Neural cell (in vitro differentiated cells): ENCODE data around the gene PAPSS2. TPM values are rescaled to one million over a fixed set of nuclear protein-coding genes. Genes with fewer than 3 reads are reported as not detected.

Experiments used
- H2AFZ ChIP-seq: fragments of 200-600, 300-800 bp; sonication (generic), shearing (Covaris generic); 2 replicates; pipeline ENCODE4 v1.6.0; 2014; ENCODE audit warnings: low read depth, mild to moderate bottlenecking, antibody characterized with exemption, low read length, moderate library complexity
- H3F3A ChIP-seq: fragments of 200-600 bp; shearing (Covaris generic); 2 replicates; pipeline ENCODE4 v1.6.1; 2016; ENCODE audit warnings: mild to moderate bottlenecking, moderate library complexity, mixed read lengths, antibody characterized with exemption, low read length; ENCODE audit not compliant: insufficient read depth, poor library complexity, severe bottlenecking
- H3K27ac ChIP-seq: fragments of 200-600, 300-800 bp; sonication (generic), shearing (Covaris generic); 2 replicates; pipeline ENCODE4 v1.5.1; 2014; ENCODE audit warnings: mild to moderate bottlenecking, low read length, moderate library complexity
- H3K27me3 ChIP-seq: fragments of 300-800, 200-600 bp; sonication (generic), shearing (Covaris generic); 2 replicates; pipeline ENCODE4 v1.6.0; 2014; ENCODE audit warnings: mild to moderate bottlenecking, low read depth, low read length, moderate library complexity; ENCODE audit not compliant: insufficient read depth
- H3K36me3 ChIP-seq: fragments of 300-800, 200-600 bp; sonication (generic), shearing (Covaris generic); 2 replicates; pipeline ENCODE4 v1.5.1; 2014; ENCODE audit warnings: mild to moderate bottlenecking, antibody characterized with exemption, low read length, moderate library complexity; ENCODE audit not compliant: insufficient read depth
- H3K4me2 ChIP-seq: fragments of 300-800, 200-600 bp; sonication (generic), shearing (Covaris generic); 2 replicates; pipeline ENCODE4 v1.6.0; 2014; ENCODE audit warnings: mild to moderate bottlenecking, low read length
- H3K4me3 ChIP-seq: fragments of 300-800, 200-600 bp; sonication (generic), shearing (Covaris generic); 2 replicates; pipeline ENCODE4 v1.5.1; 2014; ENCODE audit warnings: mild to moderate bottlenecking, low read length, moderate library complexity
- H3K79me2 ChIP-seq: fragments of 200-600 bp; shearing (Covaris generic); replicated peaks from 2 replicates; pipeline ENCODE4 v1.6.0; 2014; ENCODE audit warnings: mild to moderate bottlenecking, low read length, moderate library complexity; ENCODE audit not compliant: insufficient read depth
- H3K9ac ChIP-seq: fragments of 300-800, 200-600 bp; sonication (generic), shearing (Covaris generic); 2 replicates; pipeline ENCODE4 v1.6.1; 2016; ENCODE audit warnings: mild to moderate bottlenecking, low read length, mixed read lengths
- H3K9me2 ChIP-seq: fragments of 200-600 bp; shearing (Covaris generic); 2 replicates; pipeline ENCODE4 v1.6.1; 2016; ENCODE audit warnings: mild to moderate bottlenecking, low read length, mixed read lengths; ENCODE audit not compliant: insufficient read depth
- H3K9me3 ChIP-seq: fragments of 200-600, 300-800 bp; sonication (generic), shearing (Covaris generic); 2 replicates; pipeline ENCODE4 v1.6.1; 2016; ENCODE audit warnings: mild to moderate bottlenecking, mixed run types, low read length, moderate library complexity, mixed read lengths
- H4K20me1 ChIP-seq: fragments of 200-600 bp; shearing (Covaris generic); 2 replicates; pipeline ENCODE4 v1.6.1; 2016; ENCODE audit warnings: mild to moderate bottlenecking, mixed run types; ENCODE audit not compliant: insufficient read depth
- EP300 ChIP-seq: fragments of 450-650 bp; conservative IDR thresholded peaks from 2 replicates; pipeline ENCODE4 v1.6.1; 2014; ENCODE audit warnings: antibody characterized with exemption, mild to moderate bottlenecking, moderate library complexity; ENCODE audit not compliant: poor library complexity, severe bottlenecking
- EZH2 ChIP-seq: fragments of 200-600, 300-800 bp; shearing (Covaris generic), sonication (generic); IDR thresholded peaks from 2 replicates; pipeline ENCODE4 v1.6.1; 2014; ENCODE audit warnings: antibody characterized with exemption, low read length, borderline replicate concordance, mild to moderate bottlenecking; ENCODE audit not compliant: insufficient read depth, poor library complexity, severe bottlenecking
- MXI1 ChIP-seq: fragments of 450-650 bp; conservative IDR thresholded peaks from 2 replicates; pipeline ENCODE4 v1.6.1; 2014; ENCODE audit warnings: antibody characterized with exemption, mild to moderate bottlenecking; ENCODE audit not compliant: poor library complexity, severe bottlenecking
- POLR2AphosphoS5 ChIP-seq: IDR thresholded peaks from 2 replicates; pipeline ENCODE4 v1.6.1; 2012
- RAD21 ChIP-seq: fragments of 450-650 bp; conservative IDR thresholded peaks from 2 replicates; pipeline ENCODE4 v1.6.1; 2014; ENCODE audit warnings: antibody characterized with exemption, mild to moderate bottlenecking, moderate library complexity
- SMC3 ChIP-seq: fragments of 450-650 bp; conservative IDR thresholded peaks from 2 replicates; pipeline ENCODE4 v1.6.1; 2014; ENCODE audit warnings: antibody characterized with exemption, mild to moderate bottlenecking, moderate library complexity; ENCODE audit not compliant: poor library complexity
- TAF1 ChIP-seq: IDR thresholded peaks from 2 replicates; pipeline ENCODE4 v1.6.1; 2012; ENCODE audit warnings: low read depth
- polyA plus RNA-seq: library from polyadenylated mRNA; depleted of rRNA; stranded (reverse); fragments of >200 nt; gene quantifications from 2 replicates; pipeline ENCODE4 v1.2.3, GENCODE V29; 2014
- TF ChIP-seq, protein P1 (sequence below): IDR thresholded peaks from 2 replicates; pipeline ENCODE4 v1.6.1; 2012; ENCODE audit warnings: borderline replicate concordance
- TF ChIP-seq, protein P2 (sequence below): fragments of 450-650 bp; IDR thresholded peaks from 2 replicates; pipeline ENCODE4 v1.5.1; 2014; ENCODE audit warnings: antibody characterized with exemption, mild to moderate bottlenecking, moderate library complexity; ENCODE audit not compliant: poor library complexity, severe bottlenecking

The PAPSS2 gene
- polyA plus RNA-seq, 1 donor from 2014 or later = 0.24 TPM

DNA sequence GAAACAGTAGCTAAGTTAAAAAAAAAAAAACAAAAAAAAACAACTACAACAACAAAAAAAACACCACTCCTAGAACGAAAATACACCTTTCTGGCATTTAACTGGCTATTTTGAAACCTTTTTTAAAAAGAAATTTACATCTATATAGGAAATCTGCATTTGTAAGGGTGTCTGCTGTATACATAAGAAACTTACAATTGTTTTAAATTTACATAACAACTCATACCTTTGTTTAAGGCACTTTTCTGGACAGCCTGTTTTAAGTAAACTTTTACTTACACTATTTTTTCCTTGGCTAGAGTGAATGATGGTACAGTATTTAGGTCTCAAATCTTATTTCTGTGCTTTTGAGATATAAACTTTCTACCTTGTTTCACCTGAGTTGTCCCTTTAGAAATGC is 34.0 kb upstream of the PAPSS2 start:
- no peaks in the 10 kb centered on the region for H4K20me1 ChIP-seq
- H3F3A ChIP-seq = no peaks in the 10 kb centered on the region
- H3K27me3 ChIP-seq = no peaks in the 10 kb centered on the region
- no peak overlapping the region for H3K27ac ChIP-seq
- no peaks in the 10 kb centered on the region for H3K36me3 ChIP-seq
- H3K4me2 ChIP-seq = no peak overlapping the region
- no peak overlapping the region for H2AFZ ChIP-seq
- no peak overlapping the region for H3K9ac ChIP-seq
- H3K9me2 ChIP-seq = no peaks in the 10 kb centered on the region
- no peaks in the 10 kb centered on the region for H3K9me3 ChIP-seq
- no peaks in the 10 kb centered on the region for H3K79me2 ChIP-seq
- TF ChIP-seq EP300 (no peak), SMC3 (no peak), TAF1 (no peak), RAD21 (no peak), POLR2AphosphoS5 (no peak), EZH2 (no peak), MXI1 (no peak)
- TF ChIP-seq, protein P1, sequence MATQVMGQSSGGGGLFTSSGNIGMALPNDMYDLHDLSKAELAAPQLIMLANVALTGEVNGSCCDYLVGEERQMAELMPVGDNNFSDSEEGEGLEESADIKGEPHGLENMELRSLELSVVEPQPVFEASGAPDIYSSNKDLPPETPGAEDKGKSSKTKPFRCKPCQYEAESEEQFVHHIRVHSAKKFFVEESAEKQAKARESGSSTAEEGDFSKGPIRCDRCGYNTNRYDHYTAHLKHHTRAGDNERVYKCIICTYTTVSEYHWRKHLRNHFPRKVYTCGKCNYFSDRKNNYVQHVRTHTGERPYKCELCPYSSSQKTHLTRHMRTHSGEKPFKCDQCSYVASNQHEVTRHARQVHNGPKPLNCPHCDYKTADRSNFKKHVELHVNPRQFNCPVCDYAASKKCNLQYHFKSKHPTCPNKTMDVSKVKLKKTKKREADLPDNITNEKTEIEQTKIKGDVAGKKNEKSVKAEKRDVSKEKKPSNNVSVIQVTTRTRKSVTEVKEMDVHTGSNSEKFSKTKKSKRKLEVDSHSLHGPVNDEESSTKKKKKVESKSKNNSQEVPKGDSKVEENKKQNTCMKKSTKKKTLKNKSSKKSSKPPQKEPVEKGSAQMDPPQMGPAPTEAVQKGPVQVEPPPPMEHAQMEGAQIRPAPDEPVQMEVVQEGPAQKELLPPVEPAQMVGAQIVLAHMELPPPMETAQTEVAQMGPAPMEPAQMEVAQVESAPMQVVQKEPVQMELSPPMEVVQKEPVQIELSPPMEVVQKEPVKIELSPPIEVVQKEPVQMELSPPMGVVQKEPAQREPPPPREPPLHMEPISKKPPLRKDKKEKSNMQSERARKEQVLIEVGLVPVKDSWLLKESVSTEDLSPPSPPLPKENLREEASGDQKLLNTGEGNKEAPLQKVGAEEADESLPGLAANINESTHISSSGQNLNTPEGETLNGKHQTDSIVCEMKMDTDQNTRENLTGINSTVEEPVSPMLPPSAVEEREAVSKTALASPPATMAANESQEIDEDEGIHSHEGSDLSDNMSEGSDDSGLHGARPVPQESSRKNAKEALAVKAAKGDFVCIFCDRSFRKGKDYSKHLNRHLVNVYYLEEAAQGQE = no peak
- TF ChIP-seq, protein P2, sequence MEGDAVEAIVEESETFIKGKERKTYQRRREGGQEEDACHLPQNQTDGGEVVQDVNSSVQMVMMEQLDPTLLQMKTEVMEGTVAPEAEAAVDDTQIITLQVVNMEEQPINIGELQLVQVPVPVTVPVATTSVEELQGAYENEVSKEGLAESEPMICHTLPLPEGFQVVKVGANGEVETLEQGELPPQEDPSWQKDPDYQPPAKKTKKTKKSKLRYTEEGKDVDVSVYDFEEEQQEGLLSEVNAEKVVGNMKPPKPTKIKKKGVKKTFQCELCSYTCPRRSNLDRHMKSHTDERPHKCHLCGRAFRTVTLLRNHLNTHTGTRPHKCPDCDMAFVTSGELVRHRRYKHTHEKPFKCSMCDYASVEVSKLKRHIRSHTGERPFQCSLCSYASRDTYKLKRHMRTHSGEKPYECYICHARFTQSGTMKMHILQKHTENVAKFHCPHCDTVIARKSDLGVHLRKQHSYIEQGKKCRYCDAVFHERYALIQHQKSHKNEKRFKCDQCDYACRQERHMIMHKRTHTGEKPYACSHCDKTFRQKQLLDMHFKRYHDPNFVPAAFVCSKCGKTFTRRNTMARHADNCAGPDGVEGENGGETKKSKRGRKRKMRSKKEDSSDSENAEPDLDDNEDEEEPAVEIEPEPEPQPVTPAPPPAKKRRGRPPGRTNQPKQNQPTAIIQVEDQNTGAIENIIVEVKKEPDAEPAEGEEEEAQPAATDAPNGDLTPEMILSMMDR = no peak
- H3K4me3 ChIP-seq = no peak overlapping the region

DNA sequence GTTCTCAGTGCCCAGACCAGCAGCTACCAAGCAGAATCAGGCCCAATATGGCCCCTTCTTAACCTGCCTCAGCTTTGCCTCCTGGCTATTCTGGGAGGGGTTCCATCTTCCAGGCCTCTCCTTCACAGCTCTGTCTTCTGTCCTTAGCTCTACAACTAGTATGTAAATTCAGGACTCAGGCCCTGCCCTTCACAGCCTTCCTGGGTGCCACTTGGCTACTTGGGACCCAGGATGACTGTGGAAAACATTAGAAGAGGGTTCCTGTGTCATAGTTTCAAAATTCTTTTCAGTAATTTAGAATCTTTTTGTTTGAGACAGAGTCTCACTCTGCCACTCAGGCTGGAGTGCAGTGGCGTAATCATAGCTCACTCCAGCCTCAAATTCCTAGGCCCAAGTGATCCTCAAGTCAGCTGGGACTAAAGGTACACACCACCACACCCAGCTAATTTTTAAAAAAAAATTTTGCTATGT is 33.2 kb upstream of the PAPSS2 start:
- Histone ChIP-seq H3K9me2 (no peaks in the 10 kb centered on the region), H3K4me2 (no peak overlapping the region), H3K36me3 (no peaks in the 10 kb centered on the region), H3K9me3 (no peaks in the 10 kb centered on the region), H3K27ac (no peak overlapping the region), H3K9ac (no peak overlapping the region), H3K4me3 (no peak overlapping the region), H2AFZ (no peak overlapping the region), H3K79me2 (no peaks in the 10 kb centered on the region), H3F3A (no peaks in the 10 kb centered on the region), H4K20me1 (no peaks in the 10 kb centered on the region), H3K27me3 (no peaks in the 10 kb centered on the region)
- no peak for TF ChIP-seq SMC3
- no peak for TF ChIP-seq RAD21
- TF ChIP-seq EZH2 = no peak
- TF ChIP-seq, protein P2 = no peak
- no peak for TF ChIP-seq TAF1
- TF ChIP-seq EP300 = no peak
- TF ChIP-seq, protein P1 = no peak
- TF ChIP-seq POLR2AphosphoS5 = no peak
- no peak for TF ChIP-seq MXI1
